Panc1 (cell line): ENCODE data around the gene CLEC9A. TPM values are rescaled to one million over a fixed set of nuclear protein-coding genes. Genes with fewer than 3 reads are reported as not detected.

Source experiments
- ATAC-seq: fragments of 200-7000 bp; cut with Tn5 transposase; 2 replicates; pipeline ENCODE4 v1.9.1; 2020; ENCODE audit warnings: mild to moderate bottlenecking, moderate library complexity
- BruUV-seq: library from RNA; stranded (reverse); fragments of 400-500 nt; replicated peaks from 2 replicates; lab custom pipeline; 2021; lab: Mats Ljungman, UMichigan
- CTCF ChIA-PET: fragments of 300-600 bp; sonication (Branson Sonifier 250); formaldehyde crosslinking; loops from one replicate; lab custom pipeline; 2022; ENCODE audit warnings: antibody characterized with exemption; lab: Charles Lee
- POLR2A ChIA-PET: fragments of 300-600 bp; sonication (Branson Sonifier 250); formaldehyde crosslinking; loops from one replicate; lab custom pipeline; 2022; ENCODE audit warnings: antibody characterized with exemption; lab: Charles Lee
- DNase-seq: peaks from one replicate; pipeline ENCODE4 v3.0.0-alpha.2; 2010; ENCODE audit warnings: low read depth, low spot score
- H3K27ac ChIP-seq: 2 replicates; pipeline ENCODE4 v1.5.1; 2011; ENCODE audit warnings: mild to moderate bottlenecking, low read length, inconsistent platforms
- H3K27me3 ChIP-seq: fragments of 200-500 bp; sonication (Bioruptor generic); 2 replicates; pipeline ENCODE4 v1.6.0; 2014; ENCODE audit warnings: low read length, inconsistent platforms; ENCODE audit not compliant: control insufficient read depth, insufficient read depth
- H3K36me3 ChIP-seq: fragments of 200-500 bp; sonication (Bioruptor generic); 2 replicates; pipeline ENCODE4 v1.5.1; 2014; ENCODE audit warnings: inconsistent platforms, mild to moderate bottlenecking, low read length, moderate library complexity; ENCODE audit not compliant: control insufficient read depth, insufficient read depth
- H3K4me1 ChIP-seq: 2 replicates; pipeline ENCODE4 v1.5.1; 2011; ENCODE audit warnings: inconsistent platforms, mild to moderate bottlenecking, low read length, moderate library complexity; ENCODE audit not compliant: control insufficient read depth, insufficient read depth
- H3K4me3 ChIP-seq, 2 experiments: 2 replicates each; pipeline ENCODE4 v1.5.1; 2011 to 2012; ENCODE audit warnings: low read depth in 2 of 2, low read length in 2 of 2, mild to moderate bottlenecking in 2 of 2, inconsistent platforms in 1 of 2, moderate library complexity in 1 of 2
- H3K9me3 ChIP-seq: fragments of 200-500 bp; sonication (Bioruptor generic); 2 replicates; pipeline ENCODE4 v1.5.1; 2014; ENCODE audit warnings: low read depth, mild to moderate bottlenecking, inconsistent platforms, low read length, moderate library complexity; ENCODE audit not compliant: control insufficient read depth, insufficient read depth
- POLR2AphosphoS5 ChIP-seq: IDR thresholded peaks from 2 replicates; pipeline ENCODE4 v1.6.1; 2012; ENCODE audit warnings: mild to moderate bottlenecking, low read depth, low read length, moderate library complexity
- REST ChIP-seq, 2 experiments: IDR thresholded peaks; 2 replicates each; pipeline ENCODE4 v1.6.1; 2011 to 2012; ENCODE audit warnings: low read depth in 2 of 2, control low read depth in 1 of 2, low read length in 1 of 2, mild to moderate bottlenecking in 1 of 2, moderate library complexity in 1 of 2; ENCODE audit not compliant: insufficient read depth in 1 of 2
- SIN3A ChIP-seq: IDR thresholded peaks from 2 replicates; pipeline ENCODE4 v1.6.1; 2012; ENCODE audit warnings: low read depth, mild to moderate bottlenecking, low read length, moderate library complexity, borderline replicate concordance; ENCODE audit not compliant: insufficient read depth
- TCF7L2 ChIP-seq: IDR thresholded peaks from 2 replicates; pipeline ENCODE4 v1.6.1; 2011; ENCODE audit warnings: mild to moderate bottlenecking, low read depth, low read length, inconsistent platforms
- in situ Hi-C: cut with HindIII; loops from 2 replicates; pipeline ENCODE4 v1.10.0; 2016; ENCODE audit warnings: low sequenced_read_pairs, low pct_unique_long_range_greater_than_20kb
- intact Hi-C: fragments of 100-400 bp; cut with micrococcal nuclease; formaldehyde crosslinking; loops from one replicate; pipeline ENCODE4 v1.10.0; 2022; ENCODE audit not compliant: unreplicated experiment
- total RNA-seq: library from RNA; stranded (reverse); gene quantifications from one replicate; pipeline ENCODE4 v1.2.1, GENCODE V29; 2021; ENCODE audit not compliant: unreplicated experiment
- TF ChIP-seq, protein P1 (sequence below): fragments of 450-650 bp; IDR thresholded peaks from 2 replicates; pipeline ENCODE4 v1.5.1; 2017; ENCODE audit warnings: mild to moderate bottlenecking

Gene CLEC9A
- total RNA-seq, 1 experiment from 2014 or later = not detected

GRCh38 chr12:10110256-10110844 lies 79.9 kb downstream of the CLEC9A start:
- Histone ChIP-seq H3K4me1 (no peaks in the 10 kb centered on the region), H3K27me3 (no peaks in the 10 kb centered on the region), H3K9me3 (no peaks in the 10 kb centered on the region), H3K4me3 (no peak overlapping the region), H3K36me3 (no peaks in the 10 kb centered on the region), H3K27ac (no peak overlapping the region)
- intact Hi-C loops = no loop called here
- no peak for DNase-seq
- ChIA-PET CTCF (no interaction called here), POLR2A (no interaction called here)
- TF ChIP-seq TCF7L2 = no peak
- TF ChIP-seq POLR2AphosphoS5 = no peak
- in situ Hi-C loops = no loop called here
- BruUV-seq = no TSS peak
- no peak for ATAC-seq

GRCh38 chr12:10111451-10111850 lies 81.0 kb downstream of the CLEC9A start:
- DNase-seq (no peak), ATAC-seq (no peak)
- H3K27ac ChIP-seq = no peak overlapping the region
- no peaks in the 10 kb centered on the region for H3K9me3 ChIP-seq
- no peaks in the 10 kb centered on the region for H3K27me3 ChIP-seq
- H3K36me3 ChIP-seq = no peaks in the 10 kb centered on the region
- no TSS peak for BruUV-seq
- TF ChIP-seq TCF7L2 (no peak), REST (IDR thresholded peaks at IDR 0.05; ENCODE audit: insufficient read depth in 1 of 2, low read depth in 2 of 2, low read length in 1 of 2) (no peak), SIN3A (no peak), POLR2AphosphoS5 (no peak)
- TF ChIP-seq, protein P1, sequence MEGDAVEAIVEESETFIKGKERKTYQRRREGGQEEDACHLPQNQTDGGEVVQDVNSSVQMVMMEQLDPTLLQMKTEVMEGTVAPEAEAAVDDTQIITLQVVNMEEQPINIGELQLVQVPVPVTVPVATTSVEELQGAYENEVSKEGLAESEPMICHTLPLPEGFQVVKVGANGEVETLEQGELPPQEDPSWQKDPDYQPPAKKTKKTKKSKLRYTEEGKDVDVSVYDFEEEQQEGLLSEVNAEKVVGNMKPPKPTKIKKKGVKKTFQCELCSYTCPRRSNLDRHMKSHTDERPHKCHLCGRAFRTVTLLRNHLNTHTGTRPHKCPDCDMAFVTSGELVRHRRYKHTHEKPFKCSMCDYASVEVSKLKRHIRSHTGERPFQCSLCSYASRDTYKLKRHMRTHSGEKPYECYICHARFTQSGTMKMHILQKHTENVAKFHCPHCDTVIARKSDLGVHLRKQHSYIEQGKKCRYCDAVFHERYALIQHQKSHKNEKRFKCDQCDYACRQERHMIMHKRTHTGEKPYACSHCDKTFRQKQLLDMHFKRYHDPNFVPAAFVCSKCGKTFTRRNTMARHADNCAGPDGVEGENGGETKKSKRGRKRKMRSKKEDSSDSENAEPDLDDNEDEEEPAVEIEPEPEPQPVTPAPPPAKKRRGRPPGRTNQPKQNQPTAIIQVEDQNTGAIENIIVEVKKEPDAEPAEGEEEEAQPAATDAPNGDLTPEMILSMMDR = no peak
- in situ Hi-C loops (no loop called here), intact Hi-C loops (no loop called here)
- ChIA-PET CTCF (no interaction called here), POLR2A (no interaction called here)
- no peak overlapping the region for H3K4me3 ChIP-seq
- H3K4me1 ChIP-seq = no peaks in the 10 kb centered on the region

DNA sequence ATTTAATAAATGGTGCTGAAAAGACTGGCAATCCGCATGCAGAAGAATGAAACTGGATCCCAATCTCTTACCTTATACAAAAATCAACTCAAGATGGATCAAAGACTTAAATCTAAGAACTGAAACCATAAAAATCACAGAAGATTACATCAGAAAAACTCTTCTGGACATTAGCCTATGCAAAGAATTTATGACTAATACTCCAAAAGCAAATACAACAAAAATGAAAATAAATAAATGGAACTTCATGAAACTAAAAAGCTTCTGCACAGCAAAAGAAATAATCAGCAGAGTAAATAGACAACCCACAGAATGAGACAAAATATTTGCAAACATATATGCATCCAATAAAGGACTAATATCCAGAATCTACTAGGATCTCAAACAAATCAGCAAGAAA lies 82.6 kb downstream of the CLEC9A start:
- in situ Hi-C loops (no loop called here), intact Hi-C loops (no loop called here)
- BruUV-seq = no TSS peak
- Histone ChIP-seq H3K27me3 (no peaks in the 10 kb centered on the region), H3K4me3 (no peak overlapping the region), H3K4me1 (no peaks in the 10 kb centered on the region), H3K27ac (no peak overlapping the region), H3K9me3 (no peaks in the 10 kb centered on the region), H3K36me3 (no peaks in the 10 kb centered on the region)
- DNase-seq = no peak
- POLR2A ChIA-PET = no interaction called here
- ATAC-seq = no peak
- CTCF ChIA-PET = no interaction called here
- no peak for TF ChIP-seq TCF7L2
- TF ChIP-seq SIN3A = no peak
- TF ChIP-seq, protein P1 = no peak
- TF ChIP-seq REST (IDR thresholded peaks at IDR 0.05; ENCODE audit: insufficient read depth in 1 of 2, low read depth in 2 of 2, low read length in 1 of 2) = no peak
